ENCODE data around the gene COMMD7.

The COMMD7 gene

GRCh38 chr20:32743237-32744112, at the start of gene COMMD7:
Gene COMMD7, minus strand, starts transcription at chr20:32743467. Its CDS starts 76 bp downstream, at chr20:32743391.
- Histone ChIP-seq H3K27me3 (no peaks in the 10 kb centered on the region), H3K27ac (peak within 1 kb of the TSS; percentile 60), H3K4me1 (ENCODE audit: control insufficient read depth in 1 of 2, insufficient read depth in 1 of 2, low read depth in 1 of 2, low read length in 1 of 2) (peaks cover 17 to 20% of the 10 kb centered on the region in 2 experiments), H3K36me3 (no peaks in the 10 kb centered on the region), H3K9me3 (no peaks in the 10 kb centered on the region), H3K4me3 (ENCODE audit: low read depth in 1 of 2, low read length in 1 of 2) (peak within 1 kb of the TSS; percentile 65 to 73)
- no peak for TF ChIP-seq CTCF (IDR thresholded peaks at IDR 0.05)

- Histone ChIP-seq H3K36me3 (no peaks in the 10 kb centered on the region), H3K4me3 (ENCODE audit: low read depth in 1 of 2, low read length in 1 of 2) (no peak overlapping the region), H3K27me3 (no peaks in the 10 kb centered on the region), H3K27ac (no peak overlapping the region), H3K9me3 (no peaks in the 10 kb centered on the region), H3K4me1 (ENCODE audit: control insufficient read depth in 1 of 2, insufficient read depth in 1 of 2, low read depth in 1 of 2, low read length in 1 of 2) (no peaks in the 10 kb centered on the region)
- no peak for TF ChIP-seq CTCF (IDR thresholded peaks at IDR 0.05)
Observed at GRCh38 chr20:32792731-32793458, 49.6 kb upstream of the COMMD7 start.

- Histone ChIP-seq H3K27me3 (no peaks in the 10 kb centered on the region), H3K4me3 (ENCODE audit: low read depth in 1 of 2, low read length in 1 of 2) (no peak overlapping the region), H3K9me3 (no peaks in the 10 kb centered on the region), H3K36me3 (no peaks in the 10 kb centered on the region), H3K27ac (no peak overlapping the region), H3K4me1 (ENCODE audit: control insufficient read depth in 1 of 2, insufficient read depth in 1 of 2, low read depth in 1 of 2, low read length in 1 of 2) (no peaks in the 10 kb centered on the region)
- no peak for TF ChIP-seq CTCF (IDR thresholded peaks at IDR 0.05)
Observed at GRCh38 chr20:32792316-32792715, 49.0 kb upstream of the COMMD7 start.

GRCh38 chr20:32790751-32791057, 47.4 kb upstream of the COMMD7 start:
- Histone ChIP-seq H3K9me3 (no peaks in the 10 kb centered on the region), H3K4me3 (ENCODE audit: low read depth in 1 of 2, low read length in 1 of 2) (no peak overlapping the region), H3K36me3 (no peaks in the 10 kb centered on the region), H3K27me3 (no peaks in the 10 kb centered on the region), H3K4me1 (ENCODE audit: control insufficient read depth in 1 of 2, insufficient read depth in 1 of 2, low read depth in 1 of 2, low read length in 1 of 2) (no peaks in the 10 kb centered on the region), H3K27ac (no peak overlapping the region)
- TF ChIP-seq CTCF (IDR thresholded peaks at IDR 0.05): no peak

GRCh38 chr20:32789896-32790750, 46.9 kb upstream of the COMMD7 start:
- peak; percentile 93 for TF ChIP-seq CTCF (IDR thresholded peaks at IDR 0.05)
- no peak overlapping the region for H3K27ac ChIP-seq
- H3K9me3 ChIP-seq: no peaks in the 10 kb centered on the region
- H3K27me3 ChIP-seq: no peaks in the 10 kb centered on the region
- H3K36me3 ChIP-seq: no peaks in the 10 kb centered on the region
- no peaks in the 10 kb centered on the region for H3K4me1 ChIP-seq (ENCODE audit: control insufficient read depth in 1 of 2, insufficient read depth in 1 of 2, low read depth in 1 of 2, low read length in 1 of 2)
- H3K4me3 ChIP-seq (ENCODE audit: low read depth in 1 of 2, low read length in 1 of 2): no peak overlapping the region
